Sigmoid colon (tissue), 4 donors: ENCODE results near the gene GRB10.

ENCODE experiments used
- CTCF ChIP-seq, 4 experiments: fragments of 450-650 bp in 3 of 4; fragments of 200-600 bp in 1 of 4; IDR thresholded peaks; one replicate each; pipeline ENCODE4 v1.5.1; 2016 to 2019; ENCODE audit warnings: antibody characterized with exemption in 4 of 4, mild to moderate bottlenecking in 3 of 4, moderate library complexity in 2 of 4
- POLR2A ChIP-seq, 2 donors: fragments of 450-650 bp; IDR thresholded peaks; one replicate each; pipeline ENCODE4 v1.6.1; 2016; ENCODE audit warnings: antibody characterized with exemption in 2 of 2, mild to moderate bottlenecking in 2 of 2, moderate library complexity in 2 of 2
- POLR2AphosphoS5 ChIP-seq, 4 donors: sonication (generic); formaldehyde crosslinking; IDR thresholded peaks; one replicate each; pipeline ENCODE4 v1.6.1; 2017; ENCODE audit warnings: antibody characterized with exemption in 4 of 4

GRCh38 chr7:50584793-50585408, 197.8 kb downstream of the GRB10 start:
- no peak for TF ChIP-seq CTCF (IDR thresholded peaks at IDR 0.05)
- no peak for TF ChIP-seq POLR2AphosphoS5 (IDR thresholded peaks at IDR 0.05)
- TF ChIP-seq POLR2A (IDR thresholded peaks at IDR 0.05) = no peak
